Endothelial cell of umbilical vein (primary cell): ENCODE results near the gene TBC1D9. TPM values are rescaled to one million over a fixed set of nuclear protein-coding genes. Genes with fewer than 3 reads are reported as not detected.

Experiments used
- BruUV-seq: library from RNA; stranded (reverse); fragments of 400-500 nt; replicated peaks from 2 replicates; lab custom pipeline; 2021; lab: Mats Ljungman, UMichigan
- CTCF ChIA-PET: fragments of 300-600, 350-600 bp; sonication (Branson Sonifier 250); formaldehyde crosslinking; loops from one replicate; lab custom pipeline; 2021; ENCODE audit warnings: antibody characterized with exemption, inconsistent platforms; lab: Charles Lee
- POLR2A ChIA-PET: fragments of 300-600, 350-600 bp; sonication (Branson Sonifier 250); formaldehyde crosslinking; loops from one replicate; lab custom pipeline; 2021; ENCODE audit warnings: antibody characterized with exemption, inconsistent platforms; lab: Charles Lee
- DNase-seq: peaks from one replicate; pipeline ENCODE4 v3.0.0-alpha.2; 2011; ENCODE audit warnings: low read depth, low spot score
- FAIRE-seq: peaks from 2 replicates; lab custom pipeline; 2011; peaks lifted over from hg19 to GRCh38; lab: Jason Lieb, UNC
- H2AFZ ChIP-seq: 2 replicates; pipeline ENCODE4 v1.6.0; 2012; ENCODE audit warnings: low read depth, low read length, control low read depth, inconsistent platforms
- H3K27ac ChIP-seq: 2 replicates; pipeline ENCODE4 v1.5.1; 2011; ENCODE audit warnings: low read depth, mild to moderate bottlenecking, control low read depth, low read length, moderate library complexity; ENCODE audit not compliant: insufficient read depth
- H3K27me3 ChIP-seq, 2 experiments: 2 replicates each; pipeline versions ENCODE4 v1.6.0 to v1.6.1; 2011; ENCODE audit warnings: low read length in 2 of 2, mixed read lengths in 1 of 2; ENCODE audit not compliant: control insufficient read depth in 2 of 2, insufficient read depth in 2 of 2
- H3K36me3 ChIP-seq, 2 experiments: 2 replicates in 1 of 2; 3 replicates in 1 of 2; pipeline ENCODE4 v1.5.1; 2011; ENCODE audit warnings: low read length in 2 of 2, mild to moderate bottlenecking in 1 of 2, moderate library complexity in 1 of 2; ENCODE audit not compliant: control insufficient read depth in 2 of 2, insufficient read depth in 2 of 2; ENCODE audit errors: extremely low read depth in 1 of 2
- H3K4me1 ChIP-seq: 3 replicates; pipeline ENCODE4 v1.5.1; 2011; ENCODE audit warnings: mild to moderate bottlenecking, low read length; ENCODE audit not compliant: control insufficient read depth, insufficient read depth; ENCODE audit errors: extremely low read depth
- H3K4me2 ChIP-seq: 2 replicates; pipeline ENCODE4 v1.6.1; 2011; ENCODE audit warnings: low read length, control low read depth, mixed read lengths; ENCODE audit not compliant: insufficient read depth
- H3K4me3 ChIP-seq, 3 experiments: fragments of 200-600 bp in 1 of 3; sonication (generic), shearing (Covaris generic) in 1 of 3; replicated peaks in 1 of 3; 2 replicates each; pipeline ENCODE4 v1.5.1; 2011 to 2016; ENCODE audit warnings: control low read depth in 3 of 3, low read length in 3 of 3, mild to moderate bottlenecking in 2 of 3, inconsistent platforms in 1 of 3, low read depth in 1 of 3, moderate library complexity in 1 of 3; ENCODE audit not compliant: insufficient read depth in 1 of 3
- H3K79me2 ChIP-seq: 2 replicates; pipeline ENCODE4 v1.6.0; 2012; ENCODE audit warnings: low read length, inconsistent platforms; ENCODE audit not compliant: control insufficient read depth, insufficient read depth
- H3K9ac ChIP-seq: replicated peaks from 2 replicates; pipeline ENCODE3; 2011; ENCODE audit warnings: low read length, control low read depth; ENCODE audit not compliant: insufficient read depth; ENCODE audit errors: extremely low read depth
- H3K9me1 ChIP-seq: replicated peaks from 3 replicates; pipeline ENCODE4 v1.6.0; 2011; ENCODE audit warnings: mild to moderate bottlenecking, low read length; ENCODE audit not compliant: control insufficient read depth, insufficient read depth; ENCODE audit errors: extremely low read depth
- H3K9me3 ChIP-seq: replicated peaks from 2 replicates; pipeline ENCODE4 v1.5.1; 2012; ENCODE audit warnings: low read length, inconsistent platforms; ENCODE audit not compliant: control insufficient read depth, insufficient read depth
- H4K20me1 ChIP-seq: replicated peaks from 2 replicates; pipeline ENCODE3; 2011; ENCODE audit warnings: mild to moderate bottlenecking, low read length; ENCODE audit not compliant: control insufficient read depth, insufficient read depth; ENCODE audit errors: extremely low read depth
- CTCF ChIP-seq, 2 donors: IDR thresholded peaks; 1 replicate in 1 of 2; 2 replicates in 1 of 2; pipeline ENCODE4 v1.5.1; 2011; ENCODE audit warnings: low read length in 2 of 2, mild to moderate bottlenecking in 2 of 2, moderate library complexity in 2 of 2, control low read depth in 1 of 2, inconsistent platforms in 1 of 2, low read depth in 1 of 2; ENCODE audit not compliant: insufficient read depth in 1 of 2; ENCODE audit errors: extremely low read depth in 1 of 2
- EZH2 ChIP-seq: IDR thresholded peaks from 2 replicates; pipeline ENCODE4 v1.6.1; 2012; ENCODE audit warnings: borderline replicate concordance, low read depth, mild to moderate bottlenecking, moderate library complexity, low read length, inconsistent platforms; ENCODE audit not compliant: severe bottlenecking
- FOS ChIP-seq: IDR thresholded peaks from 2 replicates; pipeline ENCODE4 v1.6.1; 2011; ENCODE audit warnings: mild to moderate bottlenecking, low read length, moderate library complexity, borderline replicate concordance; ENCODE audit not compliant: insufficient read depth
- GATA2 ChIP-seq: IDR thresholded peaks from 2 replicates; pipeline ENCODE4 v1.7.0; 2011; ENCODE audit warnings: low read depth, mild to moderate bottlenecking, moderate library complexity, mixed read lengths, low read length; ENCODE audit not compliant: insufficient read length, insufficient read depth
- JUN ChIP-seq: IDR thresholded peaks from 2 replicates; pipeline ENCODE4 v1.6.1; 2011; ENCODE audit warnings: borderline replicate concordance, low read depth; ENCODE audit not compliant: insufficient read length, insufficient read depth
- MYC ChIP-seq: IDR thresholded peaks from one replicate; pipeline ENCODE4 v1.6.1; 2011; ENCODE audit warnings: mild to moderate bottlenecking, low read depth, low read length
- POLR2A ChIP-seq: IDR thresholded peaks from 2 replicates; pipeline ENCODE4 v1.6.1; 2012; ENCODE audit warnings: low read depth, mild to moderate bottlenecking, control low read depth, low read length
- POLR2AphosphoS5 ChIP-seq: IDR thresholded peaks from 2 replicates; pipeline ENCODE4 v1.6.1; 2012; ENCODE audit warnings: low read depth, mild to moderate bottlenecking, control low read depth, low read length, moderate library complexity; ENCODE audit not compliant: insufficient read depth
- dilution Hi-C: fragments of 300-500 bp; cut with MboI; formaldehyde crosslinking; loops from one replicate; pipeline ENCODE4 v1.15.0; 2019; ENCODE audit warnings: low sequenced_read_pairs; ENCODE audit not compliant: extremely low pct_ligation_motif_present
- intact Hi-C: fragments of 100-400 bp; cut with micrococcal nuclease; formaldehyde crosslinking; loops from one replicate; pipeline ENCODE4 v1.10.0; 2022
- polyA plus RNA-seq, 4 experiments: library from polyadenylated mRNA; depleted of rRNA in 3 of 4; stranded (reverse) in 3 of 4; unstranded in 1 of 4; fragments of >200 nt; gene quantifications; 2 replicates each; pipeline versions ENCODE4 v1.2.1 to v1.2.3, GENCODE V29; 2011 to 2012; ENCODE audit warnings: missing spikeins in 1 of 4
- total RNA-seq: library from RNA; stranded (reverse); gene quantifications from 2 replicates; pipeline ENCODE4 v1.2.3, GENCODE V29; 2021
- TF ChIP-seq, protein P1 (sequence below): IDR thresholded peaks from 2 replicates; pipeline ENCODE4 v1.6.1; 2011; ENCODE audit not compliant: insufficient read depth, insufficient read length

TBC1D9 gene
- total and polyA plus RNA-seq, 2 donors (not counting 3 experiments of a cell fraction or from before 2014, with no cell fraction given) = 21.7 to 45.3 TPM

GRCh38 chr4:140680686-140681085 is 75.5 kb downstream of the TBC1D9 start:
- dilution Hi-C loops = no loop called here
- H3K4me3 ChIP-seq = no peak overlapping the region
- H3K9me3 ChIP-seq = no peaks in the 10 kb centered on the region
- no peaks in the 10 kb centered on the region for H3K27me3 ChIP-seq
- FAIRE-seq = no peak
- no peak for TF ChIP-seq POLR2A
- no peak for TF ChIP-seq JUN
- no peak for TF ChIP-seq CTCF (IDR thresholded peaks at IDR 0.05; ENCODE audit: extremely low read depth in 1 of 2, insufficient read depth in 1 of 2, low read depth in 1 of 2, low read length in 2 of 2)
- no peak for TF ChIP-seq EZH2
- TF ChIP-seq, protein P1, sequence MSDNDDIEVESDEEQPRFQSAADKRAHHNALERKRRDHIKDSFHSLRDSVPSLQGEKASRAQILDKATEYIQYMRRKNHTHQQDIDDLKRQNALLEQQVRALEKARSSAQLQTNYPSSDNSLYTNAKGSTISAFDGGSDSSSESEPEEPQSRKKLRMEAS = no peak
- TF ChIP-seq MYC = no peak
- CTCF ChIA-PET = interaction anchor here (1.1 kb wide), 1 partner anchor 10 kb away, joined by 5 read pairs; no protein-coding TSS in a partner anchor
- DNase-seq = no peak
- peak overlapping the region; percentile 49 for H3K4me2 ChIP-seq
- no peak overlapping the region for H3K27ac ChIP-seq
- H4K20me1 ChIP-seq = no peaks in the 10 kb centered on the region
- H3K79me2 ChIP-seq = no peaks in the 10 kb centered on the region
- intact Hi-C loops = loop anchor here (5.0 kb wide), 1 partner anchor 77 kb away; the partner anchor contains the start of gene TBC1D9
- no TSS peak for BruUV-seq
- peaks cover 17 to 19% of the 10 kb centered on the region in 2 experiments for H3K36me3 ChIP-seq
- H3K9ac ChIP-seq = no peak overlapping the region
- H2AFZ ChIP-seq = no peak overlapping the region
- H3K9me1 ChIP-seq = no peaks in the 10 kb centered on the region
- peaks cover 12% of the 10 kb centered on the region for H3K4me1 ChIP-seq
- POLR2A ChIA-PET = no interaction called here

DNA sequence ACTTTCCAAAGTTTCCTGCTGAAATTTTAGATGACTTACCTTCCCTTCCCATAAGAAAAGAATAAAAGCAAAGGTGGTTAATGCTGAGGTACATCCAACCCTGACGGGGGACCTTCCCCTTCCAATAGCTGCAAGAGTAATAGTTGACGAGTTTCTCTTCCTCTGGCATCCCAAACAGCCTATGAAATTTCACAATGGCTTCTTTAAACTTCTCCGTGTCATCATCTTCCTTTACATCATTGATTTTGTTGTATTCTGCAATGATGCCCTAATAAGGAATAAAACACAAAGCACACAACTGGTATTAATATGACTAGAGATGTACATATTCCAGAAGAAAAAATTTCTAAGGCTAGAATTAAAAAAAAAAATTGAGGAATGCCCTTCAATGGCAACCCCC is 76.6 kb downstream of the TBC1D9 start:
- no peak overlapping the region for H3K27ac ChIP-seq
- no peak overlapping the region for H3K4me3 ChIP-seq
- intact Hi-C loops (no loop called here), dilution Hi-C loops (no loop called here)
- H3K79me2 ChIP-seq = no peaks in the 10 kb centered on the region
- BruUV-seq = no TSS peak
- H3K4me2 ChIP-seq = no peak overlapping the region
- H3K9ac ChIP-seq = no peak overlapping the region
- no peaks in the 10 kb centered on the region for H3K9me3 ChIP-seq
- no peaks in the 10 kb centered on the region for H3K27me3 ChIP-seq
- H4K20me1 ChIP-seq = no peaks in the 10 kb centered on the region
- TF ChIP-seq, protein P1 = no peak
- no peak for TF ChIP-seq FOS
- no peak for TF ChIP-seq GATA2
- no peak for TF ChIP-seq JUN
- no peak for TF ChIP-seq MYC
- no peak for TF ChIP-seq POLR2A
- no peak for TF ChIP-seq CTCF (IDR thresholded peaks at IDR 0.05; ENCODE audit: extremely low read depth in 1 of 2, insufficient read depth in 1 of 2, low read depth in 1 of 2, low read length in 2 of 2)
- TF ChIP-seq POLR2AphosphoS5 = no peak
- TF ChIP-seq EZH2 = no peak
- peaks cover 15 to 17% of the 10 kb centered on the region in 2 experiments for H3K36me3 ChIP-seq
- ChIA-PET POLR2A (no interaction called here), CTCF (no interaction called here)
- peaks cover 14% of the 10 kb centered on the region for H3K4me1 ChIP-seq
- DNase-seq (no peak), FAIRE-seq (no peak)
- no peak overlapping the region for H2AFZ ChIP-seq
- no peaks in the 10 kb centered on the region for H3K9me1 ChIP-seq
